22Rv1 (cell line): Measurements from ENCODE around the gene EPHA8.

Source experiments
- H3K27ac ChIP-seq: fragments of 450-650 bp; 2 replicates; pipeline ENCODE4 v1.5.1; 2017
- CTCF ChIP-seq: fragments of 450-650 bp; IDR thresholded peaks from 2 replicates; pipeline ENCODE4 v1.5.1; 2017; ENCODE audit warnings: mild to moderate bottlenecking
- ZFX ChIP-seq: fragments of 450-650 bp; IDR thresholded peaks from 2 replicates; pipeline ENCODE4 v1.6.1; 2017; ENCODE audit warnings: antibody characterized with exemption, borderline replicate concordance

EPHA8 gene

GRCh38 chr1:22592051-22592450 is 28.8 kb downstream of the EPHA8 start:
- no peak for TF ChIP-seq ZFX
- TF ChIP-seq CTCF, result no peak
- H3K27ac ChIP-seq, result no peak overlapping the region

GRCh38 chr1:22592919-22593790 is 29.9 kb downstream of the EPHA8 start:
- H3K27ac ChIP-seq, result 0 out of 2 replicates have a peak overlapping the region, but pooled peaks have one; percentile 25
- no peak for TF ChIP-seq CTCF
- no peak for TF ChIP-seq ZFX

- H3K27ac ChIP-seq, result no peak overlapping the region
- TF ChIP-seq CTCF (no peak), ZFX (no peak)
Observed at GRCh38 chr1:22594396-22594795, 31.1 kb downstream of the EPHA8 start.

GRCh38 chr1:22595108-22595507 is 31.8 kb downstream of the EPHA8 start:
- TF ChIP-seq ZFX (no peak), CTCF (no peak)
- H3K27ac ChIP-seq, result no peak overlapping the region

GRCh38 chr1:22597301-22597965 is 34.1 kb downstream of the EPHA8 start:
- TF ChIP-seq ZFX, result no peak
- TF ChIP-seq CTCF, result no peak
- H3K27ac ChIP-seq, result no peak overlapping the region

GRCh38 chr1:22597996-22598395 is 34.7 kb downstream of the EPHA8 start:
- TF ChIP-seq CTCF (no peak), ZFX (no peak)

GRCh38 chr1:22598736-22599135 is 35.4 kb downstream of the EPHA8 start:
- no peak overlapping the region for H3K27ac ChIP-seq
- no peak for TF ChIP-seq ZFX
- no peak for TF ChIP-seq CTCF

More at GRCh38 chr1:22597996-22598395, 34.7 kb downstream of the EPHA8 start:
- H3K27ac ChIP-seq, result no peak overlapping the region
